Measurements from ENCODE around the gene DNMBP.
"Not testable (repeated sequence)": the region's sequence is repeated elsewhere in the genome, so short reads cannot be mapped to it uniquely, and the experiment has no call there.

DNMBP gene

GRCh38 chr10:99869581-99870122 lies 140.1 kb downstream of the DNMBP start:
- DNase-seq (ENCODE audit: low read depth in 2 of 2): no peak

GRCh38 chr10:99867250-99867649 lies 142.5 kb downstream of the DNMBP start:
- not testable (repeated sequence) for DNase-seq (ENCODE audit: low read depth in 2 of 2)

DNA sequence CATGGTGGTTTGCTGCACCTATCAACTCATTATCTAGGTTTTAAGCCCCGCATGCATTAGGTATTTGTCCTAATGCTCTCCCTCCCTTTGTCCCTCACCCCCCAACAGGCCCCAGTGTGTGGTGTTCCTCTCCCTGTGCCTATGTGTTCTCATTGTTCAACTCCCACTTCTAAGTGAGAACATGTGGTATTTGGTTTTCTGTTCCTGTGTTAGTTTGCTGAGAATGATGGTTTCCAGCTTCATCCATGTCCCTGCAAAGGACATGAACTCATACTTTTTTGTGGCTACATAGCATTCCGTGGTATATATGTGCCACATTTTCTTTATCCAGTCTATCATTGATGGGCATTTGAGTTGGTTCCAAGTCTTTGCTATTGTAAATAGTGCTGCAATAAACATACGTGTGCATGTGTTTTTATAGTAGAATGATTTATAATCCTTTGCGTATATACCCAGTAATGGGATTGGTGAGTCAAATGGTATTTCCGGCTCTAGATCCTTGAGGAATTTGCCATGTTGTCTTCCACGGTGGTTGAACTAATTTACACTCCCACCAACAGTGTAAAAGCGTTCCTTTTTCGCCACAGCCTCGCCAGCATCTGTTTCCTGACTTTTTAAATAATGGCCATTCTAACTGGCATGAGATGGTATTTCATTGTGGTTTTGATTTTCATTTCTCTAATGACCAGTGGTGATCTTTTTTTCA lies 146.1 kb downstream of the DNMBP start:
- DNase-seq (ENCODE audit: low read depth in 2 of 2): not testable (repeated sequence)

DNA sequence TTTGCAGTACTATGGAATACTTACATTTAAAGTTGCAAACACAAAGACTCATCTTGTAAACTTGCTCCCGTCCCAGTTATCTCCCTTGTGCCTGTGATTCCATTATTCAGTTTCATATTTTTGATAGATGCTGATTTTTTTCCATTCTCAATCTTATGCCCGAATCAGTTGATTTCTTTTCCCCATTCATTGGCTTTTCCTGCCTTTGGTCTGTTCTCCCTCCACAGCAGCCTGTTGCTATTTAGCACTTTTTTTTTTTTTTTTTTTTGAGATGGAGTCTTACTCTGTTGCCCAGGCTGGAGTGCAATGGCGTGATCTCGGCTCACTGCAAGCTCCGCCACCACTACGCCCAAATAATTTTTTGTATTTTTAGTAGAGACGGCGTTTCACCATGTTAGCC lies 149.3 kb downstream of the DNMBP start:
- no peak for DNase-seq (ENCODE audit: low read depth in 2 of 2)

- DNase-seq (ENCODE audit: low read depth in 2 of 2): no peak
These were observed 150.2 kb downstream of the DNMBP start for GRCh38 chr10:99859585-99859984.

- DNase-seq (ENCODE audit: low read depth in 2 of 2): no peak
These were observed 150.9 kb downstream of the DNMBP start for GRCh38 chr10:99858849-99859248.

DNA sequence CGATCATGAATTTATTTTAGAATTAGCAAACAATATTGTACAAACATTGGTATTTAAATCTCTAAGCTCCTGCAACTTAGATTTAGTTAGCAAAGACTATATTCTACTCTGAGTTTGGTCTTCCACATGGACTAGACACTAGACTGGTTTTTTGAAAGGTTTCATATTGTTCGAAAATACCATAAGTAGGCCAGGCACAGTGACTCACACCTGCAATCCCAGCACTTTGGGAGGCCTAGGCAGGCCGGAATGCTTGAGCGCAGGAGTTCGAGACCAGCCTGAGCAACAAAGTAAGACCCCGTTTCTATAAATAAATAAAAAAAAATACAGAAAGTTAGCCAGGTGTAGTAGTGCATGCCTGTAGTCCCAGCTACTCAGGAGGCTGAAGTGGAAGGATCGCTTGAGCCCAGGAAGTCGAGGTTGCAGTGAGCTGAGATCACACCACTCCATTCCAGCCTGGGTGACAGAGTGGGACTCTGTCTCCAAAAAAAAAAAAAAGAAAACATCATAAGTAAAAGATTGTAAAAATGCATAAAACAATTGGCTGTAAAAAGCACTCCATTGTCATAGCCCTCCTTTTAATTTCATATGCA lies 154.2 kb downstream of the DNMBP start:
- no peak for DNase-seq (ENCODE audit: low read depth in 2 of 2)

- no peak for DNase-seq (ENCODE audit: low read depth in 2 of 2)
These were observed 154.9 kb downstream of the DNMBP start for GRCh38 chr10:99854860-99855259.

DNA sequence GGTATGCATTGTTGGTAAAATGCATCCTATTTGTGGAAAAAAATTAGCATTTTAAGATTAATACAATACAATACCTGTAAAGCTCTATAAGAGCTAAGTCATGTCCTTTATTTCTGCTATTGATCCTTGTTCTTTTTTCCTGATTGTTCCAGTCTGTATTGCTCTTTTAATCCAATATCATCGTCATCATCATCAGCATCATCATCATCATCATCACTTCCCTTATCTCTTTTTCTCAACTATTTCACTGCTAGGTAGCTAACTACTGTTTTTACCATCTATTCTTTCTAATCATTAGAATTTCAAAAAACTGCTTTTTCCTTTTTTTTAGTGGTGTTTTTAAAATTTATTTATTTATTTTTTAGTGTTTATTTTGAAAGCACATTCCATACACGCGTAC lies 156.1 kb downstream of the DNMBP start:
- no peak for DNase-seq (ENCODE audit: low read depth in 2 of 2)

DNA sequence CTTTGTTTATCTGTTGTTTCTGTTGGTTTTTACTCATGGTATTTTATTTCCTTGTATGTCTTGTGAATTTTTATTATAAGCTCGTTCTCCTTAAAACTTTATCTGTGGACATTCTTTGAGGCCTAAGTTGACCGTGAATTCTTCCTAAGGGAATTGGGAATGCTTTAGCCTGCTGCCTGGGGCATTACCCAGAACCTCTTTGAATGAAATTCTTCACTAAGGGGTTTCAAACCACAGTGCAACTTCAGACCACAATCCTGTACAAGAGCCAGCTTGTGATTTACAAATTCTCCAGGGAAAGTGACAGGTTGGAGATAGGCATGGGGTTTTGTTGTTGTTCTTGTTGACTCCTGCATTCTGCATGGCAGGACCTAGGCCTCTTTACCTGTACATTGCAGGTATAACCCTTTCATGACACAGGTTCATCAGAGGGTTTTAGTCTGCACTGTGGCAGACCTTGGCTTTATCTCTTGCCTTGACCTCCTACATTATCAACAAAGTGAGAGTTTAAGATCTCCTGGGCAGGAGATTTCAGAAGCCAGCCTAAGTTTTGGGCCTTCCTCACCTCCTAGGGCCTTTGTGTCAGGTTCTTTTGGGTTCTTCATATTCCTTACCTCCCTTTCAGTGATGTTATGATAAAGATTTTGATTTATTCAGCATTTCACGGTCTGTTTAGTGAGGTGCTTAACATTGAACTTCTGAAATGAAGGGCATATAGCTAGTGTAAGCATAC lies 157.1 kb downstream of the DNMBP start:
- no peak for DNase-seq (ENCODE audit: low read depth in 2 of 2)

DNA sequence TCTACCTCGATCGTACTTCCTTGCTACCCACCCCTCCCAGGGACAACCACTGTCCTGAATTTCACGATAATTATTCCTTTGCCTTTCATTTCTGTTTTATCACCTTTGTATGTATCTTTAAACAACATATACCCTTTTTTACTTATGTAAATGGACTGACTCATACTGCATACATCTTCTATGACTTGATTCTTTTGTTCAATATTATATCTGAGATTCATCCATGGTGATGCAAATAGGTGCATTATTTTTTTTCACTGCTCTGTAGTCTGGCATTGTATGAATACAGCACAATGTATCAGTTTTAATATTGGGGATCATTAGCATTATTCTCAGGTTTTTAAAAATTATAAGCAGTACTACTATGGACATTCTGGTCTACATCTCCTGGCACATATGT lies 157.9 kb downstream of the DNMBP start:
- DNase-seq (ENCODE audit: low read depth in 2 of 2): no peak

DNA sequence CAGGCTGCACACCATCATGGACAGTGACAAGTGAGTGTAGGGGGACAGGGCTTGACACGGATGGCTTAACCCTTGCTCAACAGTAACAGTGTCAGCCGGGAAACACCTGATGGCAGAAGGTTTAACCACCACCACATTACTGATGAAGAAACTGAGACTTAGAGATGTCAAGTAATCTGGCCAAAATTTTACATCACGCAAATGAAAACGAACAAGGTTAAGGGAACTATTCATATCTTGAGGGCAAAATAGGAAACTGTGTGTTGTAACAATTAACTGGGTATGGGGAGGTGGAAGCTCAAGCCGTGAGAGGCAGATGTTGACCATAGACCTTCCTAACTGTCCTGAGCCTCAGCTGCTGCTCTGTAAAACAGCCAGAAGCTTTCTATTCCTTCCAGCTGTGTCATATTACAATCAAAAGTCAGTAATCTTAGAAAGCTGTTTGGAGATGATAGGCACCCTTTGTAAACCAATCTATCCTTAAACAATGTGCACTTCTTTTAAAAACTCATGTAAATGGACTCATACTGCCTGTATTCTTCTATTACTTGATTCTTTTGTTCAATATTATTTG lies 158.9 kb downstream of the DNMBP start:
- DNase-seq (ENCODE audit: low read depth in 2 of 2): no peak

DNA sequence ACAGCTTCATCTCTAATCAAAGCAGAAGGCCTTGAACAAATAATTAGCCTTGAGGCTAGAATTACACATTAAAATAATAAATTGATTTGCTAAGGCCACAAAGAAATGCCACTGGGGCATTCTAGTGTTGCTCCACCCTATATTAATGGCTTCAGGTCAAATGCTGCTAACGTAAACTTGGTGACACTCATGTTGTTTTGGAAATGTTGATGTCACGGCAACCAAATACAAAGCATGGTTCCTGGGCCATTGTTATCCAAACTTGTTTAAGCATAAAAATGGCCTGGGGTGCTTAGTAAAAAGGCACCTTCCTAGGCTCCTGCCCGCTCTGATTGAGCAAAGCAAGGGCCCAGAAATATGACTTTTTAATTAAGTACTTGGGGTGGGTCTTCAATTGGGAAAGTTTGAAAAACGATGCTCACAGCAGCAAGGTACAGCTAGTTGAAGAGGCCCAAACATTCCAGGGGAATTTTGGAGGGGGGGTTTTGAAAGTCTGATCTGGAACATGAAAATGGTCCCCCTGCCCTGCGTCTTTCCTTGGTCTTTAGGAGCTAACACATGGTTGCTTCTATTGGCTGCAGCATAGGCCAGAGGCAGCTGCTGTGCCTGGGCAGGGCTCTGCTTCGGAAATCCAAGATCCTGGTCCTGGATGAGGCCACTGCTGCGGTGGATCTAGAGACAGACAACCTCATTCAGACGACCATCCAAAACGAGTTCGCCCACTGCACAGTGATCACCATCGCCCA lies 159.6 kb downstream of the DNMBP start:
- no peak for DNase-seq (ENCODE audit: low read depth in 2 of 2)

GRCh38 chr10:99849536-99849935 lies 160.2 kb downstream of the DNMBP start:
- DNase-seq (ENCODE audit: low read depth in 2 of 2): no peak

DNA sequence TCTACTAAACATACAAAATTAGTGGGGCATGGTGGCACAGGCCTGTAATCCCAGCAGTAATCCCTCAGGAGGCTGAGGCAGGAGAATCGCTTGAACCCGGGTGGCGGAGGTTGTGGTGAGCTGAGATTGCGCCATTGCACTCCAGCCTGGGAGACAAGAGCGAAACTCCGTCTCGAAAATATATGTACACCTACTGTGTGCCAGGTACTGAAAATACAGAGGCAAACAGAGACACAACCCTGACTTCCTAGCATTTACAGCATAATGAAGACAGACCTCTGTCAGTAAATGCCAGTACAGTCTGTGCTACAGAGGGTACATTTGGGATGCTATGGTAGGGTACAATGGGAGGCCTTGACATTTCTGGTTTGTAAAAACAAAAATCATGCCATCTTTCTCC lies 160.7 kb downstream of the DNMBP start:
- DNase-seq (ENCODE audit: low read depth in 2 of 2): no peak

GRCh38 chr10:99845837-99846382 lies 163.8 kb downstream of the DNMBP start:
- DNase-seq (ENCODE audit: low read depth in 2 of 2): peak; percentile 33 to 56

DNA sequence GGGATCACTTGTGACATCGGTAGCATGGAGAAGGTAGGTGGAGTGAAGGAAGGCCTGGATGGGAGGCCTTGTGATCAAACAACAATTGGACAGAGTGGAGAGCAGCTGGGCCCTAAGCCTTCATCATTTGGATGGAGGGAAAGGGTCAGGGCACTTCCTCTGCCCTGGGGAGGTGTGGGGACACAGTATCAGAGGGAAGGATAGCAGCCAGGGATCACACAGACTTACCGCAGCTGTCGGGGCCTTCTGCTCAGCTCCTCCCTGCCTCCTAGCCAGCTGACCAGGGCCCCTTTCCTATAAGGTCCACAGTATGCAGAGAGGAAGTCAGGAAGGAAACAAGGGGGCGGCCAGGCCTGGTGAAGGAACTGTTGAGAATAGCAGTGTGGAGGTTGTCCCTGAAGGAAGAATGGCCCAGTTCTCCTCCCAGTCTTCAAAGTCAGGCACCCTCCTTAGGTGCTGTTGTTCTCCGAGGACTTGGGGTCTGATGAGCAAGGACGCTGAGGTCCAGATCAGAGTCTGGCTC lies 165.3 kb downstream of the DNMBP start:
- DNase-seq (ENCODE audit: low read depth in 2 of 2): no peak

- no peak for DNase-seq (ENCODE audit: low read depth in 2 of 2)
These were observed 166.4 kb downstream of the DNMBP start for GRCh38 chr10:99843310-99843709.

- no peak for DNase-seq (ENCODE audit: low read depth in 2 of 2)
These were observed 168.0 kb downstream of the DNMBP start for GRCh38 chr10:99841746-99842145.

DNA sequence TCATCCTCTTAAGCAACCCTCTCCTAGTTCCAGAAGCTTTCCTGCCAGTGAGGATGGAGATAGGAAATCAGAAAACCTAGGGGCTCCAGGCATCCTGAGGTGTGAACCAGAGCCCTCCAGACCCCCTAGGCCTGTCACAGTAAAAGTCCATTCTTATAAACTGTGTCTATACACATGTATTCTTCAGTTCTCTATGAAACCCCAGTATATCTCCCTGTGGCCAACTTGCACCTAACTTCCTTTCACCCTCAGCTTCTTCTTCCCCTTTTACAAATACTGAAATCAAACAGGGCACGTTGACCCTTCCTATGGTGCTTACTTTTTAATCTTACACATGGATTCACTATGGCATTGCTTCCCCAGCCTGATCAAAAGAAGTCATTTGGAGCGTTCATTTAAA lies 168.9 kb downstream of the DNMBP start:
- DNase-seq (ENCODE audit: low read depth in 2 of 2): not testable (repeated sequence)

DNA sequence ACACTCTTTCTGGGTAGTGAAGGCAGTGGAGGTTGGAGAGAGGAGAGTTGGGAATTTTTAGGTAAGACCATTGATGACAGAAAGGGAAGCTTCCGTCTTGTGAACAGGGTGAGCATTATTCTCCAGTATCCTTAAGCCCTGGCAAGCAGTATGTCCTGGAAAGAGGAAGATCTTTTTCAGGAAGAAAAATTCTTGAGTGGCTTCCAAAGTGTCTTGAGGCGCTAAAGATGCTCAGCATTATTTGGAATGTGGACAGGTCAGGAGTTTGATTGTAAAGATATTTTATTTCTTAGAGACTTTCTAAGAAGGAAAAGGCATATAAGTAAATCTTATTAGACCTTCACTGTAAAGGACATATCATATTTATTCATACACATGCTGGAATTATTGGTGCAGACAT lies 173.0 kb downstream of the DNMBP start:
- DNase-seq (ENCODE audit: low read depth in 2 of 2): no peak
